Measurements from ENCODE around the gene KMT2E.

GRCh38 chr7:105153531-105153930 lies 139.5 kb downstream of the KMT2E start:
- no peak for TF ChIP-seq EZH2 (IDR thresholded peaks at IDR 0.05)
- TF ChIP-seq FOXP2 (optimal IDR thresholded peaks at IDR 0.05; ENCODE audit: control extremely low read depth, extremely low read length, insufficient read depth), result no peak

Data from SK-N-MC (cell line).